RWPE1 (cell line): ENCODE results near the gene AP1M2.

Experiments
- CTCF ChIA-PET: fragments of 350-600 bp; sonication (Branson Sonifier 250); formaldehyde crosslinking; extraction: SDS; loops from one replicate; lab custom pipeline; 2021; lab: Yijun Ruan, JAX
- POLR2A ChIA-PET: fragments of 400-600 bp; formaldehyde crosslinking; extraction: SDS; loops from one replicate; lab custom pipeline; 2020; ENCODE audit warnings: antibody characterized with exemption; ENCODE audit not compliant: low non-redundant PET; lab: Yijun Ruan, JAX
- DNase-seq: peaks from one replicate; pipeline ENCODE4 v3.0.0; 2012; ENCODE audit warnings: low spot score
- H3K27ac ChIP-seq: fragments of 450-650 bp; 2 replicates; pipeline ENCODE4 v1.5.1; 2017
- TF ChIP-seq, protein P1 (sequence below): fragments of 450-650 bp; conservative IDR thresholded peaks from 2 replicates; pipeline ENCODE4 v1.5.1; 2017; ENCODE audit warnings: low read depth, mild to moderate bottlenecking

AP1M2 gene

GRCh38 chr19:10625762-10626138, 38.6 kb upstream of the AP1M2 start:
- CTCF ChIA-PET = interaction anchor here (1.4 kb wide), 1 partner anchor 45 kb away, joined by 8 read pairs; no protein-coding TSS in a partner anchor
- POLR2A ChIA-PET = no interaction called here
- TF ChIP-seq, protein P1, sequence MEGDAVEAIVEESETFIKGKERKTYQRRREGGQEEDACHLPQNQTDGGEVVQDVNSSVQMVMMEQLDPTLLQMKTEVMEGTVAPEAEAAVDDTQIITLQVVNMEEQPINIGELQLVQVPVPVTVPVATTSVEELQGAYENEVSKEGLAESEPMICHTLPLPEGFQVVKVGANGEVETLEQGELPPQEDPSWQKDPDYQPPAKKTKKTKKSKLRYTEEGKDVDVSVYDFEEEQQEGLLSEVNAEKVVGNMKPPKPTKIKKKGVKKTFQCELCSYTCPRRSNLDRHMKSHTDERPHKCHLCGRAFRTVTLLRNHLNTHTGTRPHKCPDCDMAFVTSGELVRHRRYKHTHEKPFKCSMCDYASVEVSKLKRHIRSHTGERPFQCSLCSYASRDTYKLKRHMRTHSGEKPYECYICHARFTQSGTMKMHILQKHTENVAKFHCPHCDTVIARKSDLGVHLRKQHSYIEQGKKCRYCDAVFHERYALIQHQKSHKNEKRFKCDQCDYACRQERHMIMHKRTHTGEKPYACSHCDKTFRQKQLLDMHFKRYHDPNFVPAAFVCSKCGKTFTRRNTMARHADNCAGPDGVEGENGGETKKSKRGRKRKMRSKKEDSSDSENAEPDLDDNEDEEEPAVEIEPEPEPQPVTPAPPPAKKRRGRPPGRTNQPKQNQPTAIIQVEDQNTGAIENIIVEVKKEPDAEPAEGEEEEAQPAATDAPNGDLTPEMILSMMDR = no peak
- H3K27ac ChIP-seq = peak overlapping the region; percentile 86
- peak; percentile 29 for DNase-seq

GRCh38 chr19:10625003-10625761, 38.1 kb upstream of the AP1M2 start, which contains the start of gene SLC44A2:
Gene SLC44A2 (plus strand): TSS chr19:10625553. CDS start chr19:10625634, 81 bp downstream.
- H3K27ac ChIP-seq = peak within 1 kb of the TSS; percentile 86
- ChIA-PET CTCF (interaction anchor here (1.4 kb wide), 1 partner anchor 44 kb away, joined by 8 read pairs; no protein-coding TSS in a partner anchor), POLR2A (no interaction called here)
- peak; percentile 92 for DNase-seq
- TF ChIP-seq, protein P1 = no peak

GRCh38 chr19:10624585-10624984, 37.5 kb upstream of the AP1M2 start:
- ChIA-PET CTCF (interaction anchor here (1.4 kb wide), 1 partner anchor 44 kb away, joined by 8 read pairs; no protein-coding TSS in a partner anchor), POLR2A (no interaction called here)
- no peak for DNase-seq
- TF ChIP-seq, protein P1 = no peak
- H3K27ac ChIP-seq = peak overlapping the region; percentile 86

GRCh38 chr19:10621966-10622365, 34.9 kb upstream of the AP1M2 start:
- ChIA-PET POLR2A (no interaction called here), CTCF (interaction anchor here (0.6 kb wide), 1 partner anchor 595 kb away, joined by 4 read pairs; no protein-coding TSS in a partner anchor)
- no peak for DNase-seq
- H3K27ac ChIP-seq = peak overlapping the region; percentile 86
- TF ChIP-seq, protein P1 = no peak

DNA sequence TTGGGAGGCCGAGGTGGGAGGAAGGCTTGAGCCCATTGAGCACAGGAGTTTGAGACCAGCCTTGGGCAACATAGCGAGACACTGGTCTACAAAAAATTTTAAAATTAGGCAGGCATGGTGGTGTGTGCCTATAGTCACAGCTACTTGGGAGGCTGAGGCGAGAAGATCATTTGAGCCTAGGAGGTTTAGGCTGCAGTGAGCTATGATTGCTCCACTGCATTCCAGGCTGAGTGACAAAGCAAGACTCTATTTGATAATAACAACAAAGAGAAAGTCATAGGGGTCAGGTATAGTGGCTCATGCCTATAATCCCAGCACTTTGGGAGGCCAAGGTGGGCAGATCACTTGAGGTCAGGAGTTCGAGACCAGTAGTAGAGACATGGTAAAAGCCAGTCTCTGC, 33.7 kb upstream of the AP1M2 start:
- POLR2A ChIA-PET = no interaction called here
- TF ChIP-seq, protein P1 = no peak
- CTCF ChIA-PET = interaction anchor here (0.6 kb wide), 1 partner anchor 497 kb away, joined by 3 read pairs; no protein-coding TSS in a partner anchor
- H3K27ac ChIP-seq = no peak overlapping the region
- no peak for DNase-seq

- H3K27ac ChIP-seq = no peak overlapping the region; the same call in 1 of the 2 replicates
- ChIA-PET CTCF (interaction anchor here (1.5 kb wide), 1 partner anchor 38 kb away, joined by 4 read pairs; no protein-coding TSS in a partner anchor), POLR2A (interaction anchor here (0.7 kb wide), 1 partner anchor 22 kb away, joined by 6 read pairs; no protein-coding TSS in a partner anchor)
- TF ChIP-seq, protein P1 = no peak
- no peak for DNase-seq
Measured at GRCh38 chr19:10618846-10619245, 31.7 kb upstream of the AP1M2 start.
